Activated CD4-positive, alpha-beta memory T cell treated with anti-CD3 and anti-CD28 coated beads, Interleukin-2, amount 10 ng/mL, durations not matched to agents 7 days and 5 days (primary cell): ENCODE results near the gene CCDC159. TPM values are rescaled to one million over a fixed set of nuclear protein-coding genes. Genes with fewer than 3 reads are reported as not detected.

ENCODE experiments used
- CTCF ChIA-PET: fragments of 350-600 bp; sonication (Branson Sonifier 250); formaldehyde crosslinking; loops from one replicate; lab custom pipeline; 2021; ENCODE audit warnings: antibody characterized with exemption, inconsistent platforms; lab: Charles Lee
- POLR2A ChIA-PET: fragments of 350-600 bp; sonication (Branson Sonifier 250); formaldehyde crosslinking; loops from one replicate; lab custom pipeline; 2021; ENCODE audit warnings: antibody characterized with exemption; lab: Charles Lee
- DNase-seq: peaks from one replicate; pipeline ENCODE4 v3.0.0-alpha.2; 2020
- H3K27ac Mint-ChIP-seq: one replicate; pipeline ENCODE4 v1.8.0; 2021; ENCODE audit warnings: mild to moderate bottlenecking, mixed read lengths
- H3K27me3 Mint-ChIP-seq: one replicate; pipeline ENCODE4 v1.8.0; 2021; ENCODE audit warnings: mixed read lengths
- H3K36me3 Mint-ChIP-seq: one replicate; pipeline ENCODE4 v1.8.0; 2021; ENCODE audit warnings: low read depth, mixed read lengths
- H3K4me1 Mint-ChIP-seq: one replicate; pipeline ENCODE4 v1.8.0; 2021; ENCODE audit warnings: mixed read lengths
- H3K4me3 Mint-ChIP-seq: one replicate; pipeline ENCODE4 v1.8.0; 2021; ENCODE audit warnings: mild to moderate bottlenecking, mixed read lengths
- H3K9me3 Mint-ChIP-seq: one replicate; pipeline ENCODE4 v1.8.0; 2021; ENCODE audit warnings: mixed read lengths
- total RNA-seq, 2 experiments: library from RNA; stranded (reverse); gene quantifications; one replicate each; pipeline ENCODE4 v1.2.3, GENCODE V29; 2021

The CCDC159 gene
- total RNA-seq, 2 experiments from 2014 or later: 24.0 to 24.7 TPM

GRCh38 chr19:11361771-11362731 is 15.7 kb downstream of the CCDC159 start:
- Mint-ChIP-seq H3K4me1 (no peaks in the 10 kb centered on the region), H3K27me3 (no peaks in the 10 kb centered on the region), H3K4me3 (no peak overlapping the region), H3K36me3 (no peaks in the 10 kb centered on the region), H3K27ac (no peak overlapping the region), H3K9me3 (no peaks in the 10 kb centered on the region)
- no peak for DNase-seq
- ChIA-PET CTCF (interaction anchor here (1.1 kb wide), 1 partner anchor 120 kb away, joined by 3 read pairs; no protein-coding TSS in a partner anchor), POLR2A (interaction anchor here (0.7 kb wide), 1 partner anchor 1277 kb away, joined by 3 read pairs; no protein-coding TSS in a partner anchor)

GRCh38 chr19:11363881-11364280 is 17.6 kb downstream of the CCDC159 start:
- ChIA-PET CTCF (interaction anchor here (0.9 kb wide), 1 partner anchor 17 kb away, joined by 3 read pairs; no protein-coding TSS in a partner anchor), POLR2A (no interaction called here)
- no peak for DNase-seq
- H3K27me3 Mint-ChIP-seq: no peaks in the 10 kb centered on the region
- no peaks in the 10 kb centered on the region for H3K9me3 Mint-ChIP-seq
- no peaks in the 10 kb centered on the region for H3K4me1 Mint-ChIP-seq
- no peaks in the 10 kb centered on the region for H3K36me3 Mint-ChIP-seq
- no peak overlapping the region for H3K4me3 Mint-ChIP-seq
- no peak overlapping the region for H3K27ac Mint-ChIP-seq

GRCh38 chr19:11364296-11364904 is 18.1 kb downstream of the CCDC159 start:
- POLR2A ChIA-PET: no interaction called here
- CTCF ChIA-PET: no interaction called here
- Mint-ChIP-seq H3K4me1 (no peaks in the 10 kb centered on the region), H3K27ac (no peak overlapping the region), H3K36me3 (peaks cover 3% of the 10 kb centered on the region), H3K4me3 (no peak overlapping the region), H3K27me3 (no peaks in the 10 kb centered on the region), H3K9me3 (no peaks in the 10 kb centered on the region)
- DNase-seq: no peak

GRCh38 chr19:11364935-11365334 is 18.6 kb downstream of the CCDC159 start:
- no peak for DNase-seq
- peaks cover 3% of the 10 kb centered on the region for H3K36me3 Mint-ChIP-seq
- H3K4me1 Mint-ChIP-seq: no peaks in the 10 kb centered on the region
- H3K27ac Mint-ChIP-seq: no peak overlapping the region
- H3K27me3 Mint-ChIP-seq: no peaks in the 10 kb centered on the region
- H3K9me3 Mint-ChIP-seq: no peaks in the 10 kb centered on the region
- ChIA-PET POLR2A (no interaction called here), CTCF (no interaction called here)
- H3K4me3 Mint-ChIP-seq: no peak overlapping the region

GRCh38 chr19:11365557-11366117 is 19.3 kb downstream of the CCDC159 start:
- H3K4me1 Mint-ChIP-seq: no peaks in the 10 kb centered on the region
- ChIA-PET CTCF (no interaction called here), POLR2A (no interaction called here)
- H3K9me3 Mint-ChIP-seq: no peaks in the 10 kb centered on the region
- no peak for DNase-seq
- H3K27me3 Mint-ChIP-seq: no peaks in the 10 kb centered on the region
- peaks cover 3% of the 10 kb centered on the region for H3K36me3 Mint-ChIP-seq
- H3K4me3 Mint-ChIP-seq: no peak overlapping the region
- no peak overlapping the region for H3K27ac Mint-ChIP-seq

- Mint-ChIP-seq H3K4me1 (no peaks in the 10 kb centered on the region), H3K27ac (no peak overlapping the region), H3K27me3 (no peaks in the 10 kb centered on the region), H3K4me3 (no peak overlapping the region), H3K36me3 (peaks cover 3% of the 10 kb centered on the region), H3K9me3 (no peaks in the 10 kb centered on the region)
- ChIA-PET CTCF (no interaction called here), POLR2A (interaction anchor here (3.6 kb wide), 1 partner anchor 14 kb away, joined by 16 read pairs; no protein-coding TSS in a partner anchor)
- DNase-seq: no peak
Measured at GRCh38 chr19:11367528-11367927, 21.2 kb downstream of the CCDC159 start.

- H3K27ac Mint-ChIP-seq: no peak overlapping the region
- H3K27me3 Mint-ChIP-seq: no peaks in the 10 kb centered on the region
- H3K9me3 Mint-ChIP-seq: no peaks in the 10 kb centered on the region
- ChIA-PET CTCF (interaction anchor here (3.3 kb wide), 1 partner anchor 11 kb away, joined by 30 read pairs; no protein-coding TSS in a partner anchor), POLR2A (interaction anchor here (3.6 kb wide), 1 partner anchor 10 kb away, joined by 16 read pairs; no protein-coding TSS in a partner anchor)
- DNase-seq: no peak
- H3K36me3 Mint-ChIP-seq: peaks cover 6% of the 10 kb centered on the region
- no peak overlapping the region for H3K4me3 Mint-ChIP-seq
- H3K4me1 Mint-ChIP-seq: peaks cover 3% of the 10 kb centered on the region
Measured at GRCh38 chr19:11370744-11371143, 24.4 kb downstream of the CCDC159 start.

- CTCF ChIA-PET: interaction anchor here (1.4 kb wide), 1 partner anchor 109 kb away, joined by 3 read pairs; no protein-coding TSS in a partner anchor
- peaks cover 23% of the 10 kb centered on the region for H3K4me1 Mint-ChIP-seq
- no peaks in the 10 kb centered on the region for H3K9me3 Mint-ChIP-seq
- H3K27me3 Mint-ChIP-seq: no peaks in the 10 kb centered on the region
- POLR2A ChIA-PET: interaction anchor here (1.4 to 3.0 kb wide), 3 partner anchors 26 to 284 kb away, joined by 5 to 15 read pairs (median 12); partner anchors contain the start of genes CCDC159, LDLR and TMEM205
- no peak overlapping the region for H3K4me3 Mint-ChIP-seq
- peaks cover 22% of the 10 kb centered on the region for H3K36me3 Mint-ChIP-seq
- DNase-seq: no peak
- no peak overlapping the region for H3K27ac Mint-ChIP-seq
Measured at GRCh38 chr19:11373166-11373884, 27.0 kb downstream of the CCDC159 start.

GRCh38 chr19:11373885-11374432 is 27.6 kb downstream of the CCDC159 start:
- POLR2A ChIA-PET: interaction anchor here (0.5 to 3.0 kb wide), 12 partner anchors 10 to 410 kb away, joined by 3 to 15 read pairs (median 5); partner anchors contain the start of genes CCDC159, EPOR, LDLR and PRKCSH
- H3K4me1 Mint-ChIP-seq: peaks cover 28% of the 10 kb centered on the region
- no peak overlapping the region for H3K27ac Mint-ChIP-seq
- CTCF ChIA-PET: interaction anchor here (0.5 to 1.9 kb wide), 8 partner anchors 61 to 729 kb away, joined by 3 to 10 read pairs (median 4); partner anchors contain the start of genes ELOF1, ODAD3 and PRKCSH
- no peaks in the 10 kb centered on the region for H3K27me3 Mint-ChIP-seq
- no peak for DNase-seq
- no peaks in the 10 kb centered on the region for H3K9me3 Mint-ChIP-seq
- no peak overlapping the region for H3K4me3 Mint-ChIP-seq
- H3K36me3 Mint-ChIP-seq: peaks cover 26% of the 10 kb centered on the region

GRCh38 chr19:11374433-11375142 is 28.3 kb downstream of the CCDC159 start, which contains the start of gene SWSAP1:
Gene SWSAP1, plus strand, starts transcription at chr19:11374666. Its CDS starts 15 bp downstream, at chr19:11374681.
- Mint-ChIP-seq H3K27me3 (no peaks in the 10 kb centered on the region), H3K9me3 (no peaks in the 10 kb centered on the region), H3K36me3 (peaks cover 25% of the 10 kb centered on the region), H3K27ac (no peak within 1 kb of the TSS), H3K4me3 (no peak within 1 kb of the TSS), H3K4me1 (peaks cover 30% of the 10 kb centered on the region)
- CTCF ChIA-PET: interaction anchor here (0.5 to 2.2 kb wide), 16 partner anchors 9 to 730 kb away, joined by 3 to 13 read pairs (median 4); partner anchors contain the start of genes CCDC159, ECSIT, ELOF1 and EPOR
- DNase-seq: peak; percentile 97
- POLR2A ChIA-PET: interaction anchor here (0.5 to 3.0 kb wide), 23 partner anchors 9 to 1236 kb away, joined by 3 to 15 read pairs (median 4); partner anchors contain the start of genes CCDC159, ECSIT, EPOR and LDLR
